Measurements from ENCODE around the gene VANGL1.

GRCh38 chr1:115672224-115673009, 30.6 kb downstream of the VANGL1 start:
- TF ChIP-seq EZH2 (IDR thresholded peaks at IDR 0.05; ENCODE audit: insufficient read depth, low read length) (no peak), CTCF (IDR thresholded peaks at IDR 0.05; ENCODE audit: insufficient read depth, low read depth, low read length) (no peak)
